Activated CD4-positive, alpha-beta T cell treated with anti-CD3 and anti-CD28 coated beads, Interleukin-2, Interleukin-4, amounts not matched to agents 100 ng/mL and 50 ng/mL, durations not matched to agents 16 hours and 8 hours (primary cell): Measurements from ENCODE around the gene LCN2.

Experiments used
- DNase-seq: peaks from one replicate; pipeline ENCODE4 v3.0.0-alpha.2; 2020; ENCODE audit warnings: low spot score

Gene LCN2

DNA sequence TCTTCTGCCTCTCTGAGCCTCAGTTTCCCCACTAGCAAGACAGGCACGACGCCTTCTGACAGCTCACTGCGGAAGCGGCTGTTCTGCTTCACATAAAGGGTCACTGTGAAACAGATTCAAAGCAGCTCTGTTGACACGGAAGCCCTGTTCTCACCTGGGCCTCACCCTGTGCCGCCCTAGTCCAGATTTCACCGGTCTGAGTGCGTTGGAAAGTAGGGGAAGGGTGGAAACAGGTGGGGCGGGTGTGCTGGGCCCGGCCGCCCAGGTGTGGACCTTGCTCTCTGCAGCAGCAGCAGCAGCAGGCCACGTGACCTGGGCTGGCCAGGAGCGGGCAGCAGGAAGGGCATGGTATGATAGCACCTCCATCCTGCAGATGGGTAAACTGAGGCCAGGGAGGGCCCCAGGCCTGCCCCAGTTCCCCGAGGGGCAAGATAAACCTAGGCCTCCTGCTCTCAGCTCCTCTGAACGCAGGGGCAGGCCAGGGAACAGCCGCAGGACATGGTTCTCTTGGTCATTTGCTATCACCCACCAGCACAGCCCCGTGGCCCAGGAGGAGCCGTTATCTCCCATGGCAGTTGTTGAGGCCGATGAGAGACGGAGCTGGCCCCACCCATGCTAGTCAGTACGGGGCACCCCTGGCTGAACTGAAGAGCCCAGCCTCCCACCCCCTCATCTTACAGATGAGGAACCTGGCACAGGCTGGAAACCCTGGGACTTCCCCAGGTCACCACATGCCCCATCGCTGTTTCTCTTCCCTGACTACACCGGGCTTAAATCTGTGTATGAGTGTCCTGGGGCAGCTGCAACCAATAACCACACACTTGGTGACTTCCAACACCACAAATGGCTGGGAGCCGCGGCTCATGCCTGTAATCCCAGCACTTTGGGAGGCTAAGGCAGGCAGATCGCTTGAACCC, 33.8 kb upstream of the LCN2 start:
- DNase-seq = no peak

DNA sequence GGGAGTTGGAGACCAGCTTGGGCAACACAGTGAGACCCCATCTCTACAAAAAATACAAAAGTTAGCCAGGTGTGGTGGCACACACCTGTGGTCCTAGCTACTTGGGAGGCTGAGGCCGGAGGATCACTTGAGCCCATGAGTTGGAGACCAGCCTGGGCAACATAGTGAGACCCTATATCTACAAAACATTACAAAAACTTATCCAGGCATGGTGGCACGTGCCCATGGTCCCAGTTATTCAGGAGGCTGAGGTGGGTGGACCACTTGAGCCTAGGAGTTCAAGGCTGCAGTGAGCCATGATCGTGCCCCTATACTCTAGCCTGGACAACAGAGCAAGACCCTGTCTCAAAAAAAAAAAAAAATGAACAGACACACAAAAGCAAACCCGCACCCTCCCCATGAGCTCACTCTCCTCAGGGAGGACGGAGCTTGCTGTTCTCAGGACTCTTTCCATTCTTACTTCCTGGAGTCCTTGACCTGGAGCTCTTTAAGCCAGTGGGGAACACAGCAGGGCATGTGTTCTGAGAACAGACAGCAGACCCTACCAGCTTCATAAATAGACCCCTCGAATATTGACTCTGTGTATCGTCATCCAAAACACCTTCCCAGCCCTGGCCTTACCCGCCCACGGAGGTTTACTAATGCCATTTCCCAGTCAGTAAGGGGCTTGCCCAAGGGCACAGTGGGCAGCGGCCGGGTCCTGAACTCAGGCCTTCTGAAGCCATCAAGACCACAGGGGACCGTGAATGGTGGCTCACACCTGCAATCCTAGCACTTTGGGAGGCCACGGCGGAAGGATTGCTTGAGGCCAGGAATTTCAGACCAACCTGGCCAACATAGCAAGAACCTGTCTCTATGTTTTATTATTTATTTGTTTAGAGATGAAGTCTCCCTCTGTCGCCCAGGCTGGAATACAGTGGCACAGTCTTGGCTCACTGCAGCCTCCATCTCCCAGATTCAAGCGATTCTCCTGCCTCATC, 32.9 kb upstream of the LCN2 start:
- DNase-seq = no peak

DNA sequence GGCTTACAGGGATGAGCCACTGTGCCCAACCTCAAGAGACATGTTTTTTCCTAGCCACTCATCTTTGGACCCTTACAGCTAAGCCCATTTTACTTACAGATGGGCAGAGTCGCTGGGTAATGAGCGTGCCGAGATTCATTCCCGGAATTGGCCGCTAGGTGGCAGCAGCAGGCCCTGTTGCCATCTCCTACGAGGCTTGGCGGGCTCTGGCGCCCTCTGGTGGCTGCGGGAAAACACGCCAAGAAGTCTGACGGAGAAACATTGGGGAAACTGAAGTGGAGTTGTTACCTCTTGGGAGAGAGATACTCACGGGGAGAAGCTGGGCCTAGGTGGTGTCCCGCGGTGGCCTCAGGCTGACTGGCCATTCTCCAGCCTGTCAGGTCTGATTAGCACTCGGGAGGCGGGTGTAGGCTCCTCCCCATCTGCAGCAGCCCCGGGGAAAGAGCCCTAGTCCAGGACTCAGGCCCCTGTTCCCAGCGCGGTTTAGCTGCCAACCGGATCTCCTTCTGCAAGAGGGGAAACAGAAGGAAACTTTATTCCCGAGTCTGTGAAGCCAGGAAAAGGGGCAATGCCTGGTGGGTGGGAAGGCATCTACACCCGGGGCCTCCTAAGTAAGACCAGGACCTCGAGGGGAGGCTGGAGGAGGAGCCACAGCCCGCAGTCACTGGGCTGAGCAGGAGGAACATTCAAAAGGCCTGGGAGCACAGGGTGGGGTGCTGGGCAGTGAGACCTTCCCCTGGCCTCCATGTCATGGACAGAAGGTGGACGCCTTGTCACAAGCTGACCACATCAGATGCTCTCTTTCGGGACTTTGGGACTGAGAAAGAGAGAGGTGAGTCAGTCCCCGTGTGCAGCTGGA, 31.4 kb upstream of the LCN2 start:
- peak; percentile 97 for DNase-seq

DNA sequence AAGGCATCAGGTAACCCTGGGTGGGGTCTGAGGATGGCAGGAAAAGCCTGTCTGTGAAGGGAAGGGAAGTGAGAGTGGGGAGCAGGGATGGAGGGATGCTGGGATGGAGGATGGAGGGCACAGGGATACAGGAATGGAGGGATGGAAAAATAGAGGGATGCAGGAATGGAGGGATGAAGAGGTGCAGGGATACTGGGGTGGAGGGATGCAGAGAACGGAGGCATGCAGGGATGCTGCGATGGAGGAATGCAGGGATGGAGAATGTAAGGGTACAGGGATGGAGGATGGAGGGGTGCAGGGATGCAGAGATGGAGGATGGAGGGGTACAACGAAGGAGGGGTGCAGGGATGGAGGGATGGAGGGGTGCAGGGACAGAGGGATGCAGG, 30.8 kb upstream of the LCN2 start:
- DNase-seq = no peak

DNA sequence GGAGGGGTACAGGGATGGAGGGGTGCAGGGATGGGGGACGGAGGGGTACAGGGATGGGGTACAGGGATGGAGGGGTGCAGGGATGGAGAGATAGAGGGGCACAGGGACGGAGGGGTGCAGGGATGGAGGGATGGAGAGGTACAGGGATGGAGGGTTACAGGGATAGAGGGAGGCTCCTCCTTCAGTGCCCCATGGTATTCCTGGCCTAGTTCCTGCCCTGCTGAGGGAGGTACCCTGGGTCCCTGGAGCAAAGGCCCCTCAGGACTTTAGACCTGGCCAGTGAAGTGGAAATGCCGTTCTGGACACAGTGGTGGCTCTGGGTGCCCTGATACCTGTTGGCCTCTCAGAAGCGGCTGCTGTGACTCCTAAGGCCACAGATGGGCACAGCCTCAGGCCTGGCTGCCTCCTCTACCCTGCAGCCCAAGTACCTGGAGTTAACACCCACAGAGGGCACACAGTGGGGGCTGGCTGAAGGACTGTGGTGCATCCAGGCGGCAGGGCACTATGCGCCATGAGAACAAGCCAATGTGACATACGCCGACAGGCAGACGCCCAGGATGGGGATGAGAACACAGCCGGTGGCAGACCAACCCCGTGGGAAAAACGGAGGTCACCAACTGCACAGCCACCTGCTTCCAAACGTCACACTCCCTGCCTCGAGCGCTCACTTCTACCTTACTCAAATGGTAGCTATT, 30.1 kb upstream of the LCN2 start:
- DNase-seq = no peak

DNA sequence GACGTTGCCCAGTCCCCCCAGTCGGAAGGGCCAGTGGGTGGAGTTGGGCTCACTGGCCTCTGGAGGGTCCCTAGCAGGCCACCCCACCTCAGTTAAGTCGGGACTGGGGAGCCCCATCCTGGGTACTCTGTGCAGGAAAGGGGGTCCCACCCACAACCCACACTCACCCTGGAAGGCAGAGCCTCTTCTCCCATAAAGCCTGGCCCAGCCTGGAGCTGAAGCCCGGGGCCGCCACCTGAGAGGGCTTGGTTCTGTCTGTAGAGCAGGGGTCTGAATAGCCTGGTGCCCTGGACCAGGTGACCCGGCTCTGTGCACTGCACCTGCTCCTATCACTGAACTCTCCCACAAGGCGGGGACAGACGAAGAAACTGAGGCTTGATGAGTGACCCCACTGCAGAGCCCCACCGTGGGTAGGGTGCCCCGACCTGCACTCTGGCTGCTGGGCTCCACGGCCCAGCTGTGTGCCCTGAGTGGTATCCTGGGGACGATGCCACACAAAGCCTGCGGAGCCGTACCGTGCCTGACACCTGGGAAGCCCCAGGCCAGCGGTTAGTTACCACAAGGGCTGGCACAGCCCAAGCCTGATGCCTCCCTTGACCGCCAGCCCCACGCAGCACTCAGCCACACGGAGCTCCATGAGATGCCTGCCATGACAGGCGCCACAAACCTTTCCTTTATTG, 29.1 kb upstream of the LCN2 start:
- no peak for DNase-seq

DNA sequence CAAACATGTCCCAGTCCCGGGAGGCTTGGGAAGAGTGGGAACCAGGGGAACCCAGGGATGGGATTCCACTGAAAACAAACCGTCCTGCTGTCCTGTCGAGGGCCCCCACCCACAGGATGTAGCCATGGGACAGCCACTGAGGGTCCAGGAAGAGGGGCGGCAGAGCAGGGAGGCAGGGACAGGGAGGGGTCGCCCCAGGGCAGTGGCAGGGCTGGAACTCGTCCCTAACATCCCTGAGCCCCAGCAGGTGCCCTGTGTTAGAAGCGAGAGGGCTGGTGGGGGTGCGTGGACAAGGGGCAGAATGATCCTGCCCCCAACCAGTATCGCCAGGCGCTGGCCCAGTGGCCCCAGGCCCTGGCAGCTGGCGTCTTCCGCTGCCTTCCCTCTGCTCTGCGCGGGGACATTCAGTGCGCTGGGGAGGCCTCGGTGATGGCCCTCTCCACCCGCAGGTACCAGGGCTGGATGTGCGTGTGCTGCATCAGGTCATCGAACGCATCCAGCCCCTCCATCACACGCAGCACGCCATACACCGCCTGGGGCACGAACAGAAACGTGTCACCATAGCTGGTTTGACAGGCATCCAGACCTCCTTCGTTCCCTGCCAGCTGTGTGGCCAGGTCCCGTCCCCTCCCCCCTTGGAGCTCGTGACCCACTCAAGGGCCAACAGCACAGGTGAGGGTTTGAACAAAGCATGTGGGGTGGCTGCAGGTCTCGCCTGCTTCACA, 28.4 kb upstream of the LCN2 start:
- no peak for DNase-seq

DNA sequence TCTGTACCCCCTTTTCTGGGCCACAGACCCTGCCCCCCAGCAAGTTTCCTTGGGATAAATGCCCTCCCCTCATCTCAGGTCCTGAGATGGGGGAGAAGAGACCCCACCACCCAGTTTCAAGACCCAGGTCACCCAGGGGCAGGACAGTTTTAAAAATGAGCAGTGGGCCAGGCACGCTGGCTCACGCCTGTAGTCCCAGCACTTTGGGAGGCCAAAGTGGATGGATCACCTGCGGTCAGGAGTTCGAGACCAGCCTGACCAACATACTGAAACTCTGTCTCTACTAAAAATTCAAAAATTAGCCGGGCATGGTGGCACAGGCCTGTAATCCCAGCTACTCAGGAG, 27.8 kb upstream of the LCN2 start:
- DNase-seq = no peak

DNA sequence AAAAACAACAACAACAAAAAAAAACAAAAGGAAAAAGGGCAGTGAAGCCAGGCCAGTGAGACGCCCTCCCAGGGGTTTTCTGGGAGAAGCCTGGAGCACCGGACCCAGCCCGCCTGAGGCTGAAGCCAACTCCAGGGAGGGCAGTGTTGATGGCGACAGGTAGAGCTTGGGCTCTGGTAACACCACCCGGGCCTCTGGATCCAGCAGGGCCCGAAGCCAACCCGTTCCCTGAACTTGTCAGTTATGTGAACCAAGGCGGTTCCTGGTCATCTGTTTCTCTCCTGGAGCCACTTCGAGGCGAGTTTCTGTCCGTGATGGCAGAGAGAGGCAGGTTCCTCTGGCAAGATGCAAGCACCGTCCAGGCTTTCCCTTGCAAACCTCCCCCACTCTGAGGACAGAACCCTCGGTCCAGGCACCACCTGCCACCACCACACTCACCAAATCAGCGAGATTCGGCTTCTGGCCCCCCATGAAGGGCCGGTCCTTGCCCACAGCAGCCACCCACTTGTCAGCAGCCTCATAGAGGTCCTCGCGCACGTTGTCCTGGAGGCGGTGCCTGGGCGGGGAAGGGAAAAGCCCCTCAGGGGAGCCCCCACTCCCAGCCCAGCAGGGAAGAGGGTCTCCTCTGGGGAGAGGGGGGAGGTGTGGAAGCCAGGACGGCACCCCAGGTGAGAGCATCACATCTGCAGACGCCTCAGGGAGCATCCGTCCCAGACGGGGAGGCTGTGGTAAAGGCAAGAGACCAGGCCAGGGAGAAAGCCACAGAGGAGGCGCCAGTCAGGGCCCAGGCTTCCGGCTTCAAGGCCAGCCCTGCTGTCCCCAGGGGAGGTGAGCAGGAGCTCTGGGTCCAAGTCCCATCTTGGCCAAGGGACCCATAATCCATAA, 27.1 kb upstream of the LCN2 start:
- no peak for DNase-seq

DNA sequence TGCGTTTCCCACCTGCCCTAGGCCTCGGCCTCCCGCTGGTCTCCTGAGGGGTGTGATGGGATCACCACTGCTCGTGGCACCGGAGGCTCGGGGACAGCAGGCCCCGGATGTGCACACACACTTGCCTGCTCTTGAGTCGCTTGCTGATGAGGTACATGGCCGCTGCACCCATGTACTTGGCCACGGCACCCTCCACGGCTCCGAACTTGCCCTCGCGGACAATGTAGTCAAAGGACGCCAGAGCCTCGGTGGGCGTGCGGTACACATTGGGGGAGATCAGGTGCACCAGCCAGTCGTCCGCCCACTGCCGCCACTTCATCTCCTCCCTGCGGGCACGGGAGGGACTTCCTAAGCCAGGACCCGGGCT, 26.5 kb upstream of the LCN2 start:
- DNase-seq = no peak

DNA sequence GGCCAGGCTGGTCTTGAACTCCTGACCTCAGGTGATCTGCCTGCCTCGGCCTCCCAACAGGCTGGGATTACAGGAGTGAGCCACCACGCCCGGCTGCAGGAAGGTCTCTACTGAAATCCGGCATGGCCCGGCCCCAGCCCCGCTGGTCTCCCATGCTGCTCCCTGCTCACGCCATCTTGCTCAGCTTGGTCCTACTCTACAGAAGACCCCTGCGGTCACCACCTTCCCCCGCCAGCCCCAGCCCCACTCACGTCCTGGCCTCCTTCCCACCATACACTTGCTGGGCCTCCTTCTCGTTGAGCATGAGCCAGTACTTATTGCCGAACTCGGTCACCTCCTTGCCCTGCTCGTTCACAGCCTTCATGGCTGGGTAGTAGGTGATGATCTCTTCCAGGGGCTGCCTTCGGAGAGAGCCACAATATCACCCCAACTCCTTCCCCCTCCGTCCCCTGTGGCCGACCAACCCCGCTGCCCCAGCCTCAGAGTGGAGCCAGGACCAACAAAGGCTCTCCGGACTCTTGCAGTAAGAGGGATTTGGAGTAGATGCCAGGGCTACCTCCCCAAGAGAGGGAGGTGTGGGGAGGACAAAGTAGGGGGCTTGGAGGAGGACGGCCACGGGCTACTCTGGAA, 25.7 kb upstream of the LCN2 start:
- no peak for DNase-seq

DNA sequence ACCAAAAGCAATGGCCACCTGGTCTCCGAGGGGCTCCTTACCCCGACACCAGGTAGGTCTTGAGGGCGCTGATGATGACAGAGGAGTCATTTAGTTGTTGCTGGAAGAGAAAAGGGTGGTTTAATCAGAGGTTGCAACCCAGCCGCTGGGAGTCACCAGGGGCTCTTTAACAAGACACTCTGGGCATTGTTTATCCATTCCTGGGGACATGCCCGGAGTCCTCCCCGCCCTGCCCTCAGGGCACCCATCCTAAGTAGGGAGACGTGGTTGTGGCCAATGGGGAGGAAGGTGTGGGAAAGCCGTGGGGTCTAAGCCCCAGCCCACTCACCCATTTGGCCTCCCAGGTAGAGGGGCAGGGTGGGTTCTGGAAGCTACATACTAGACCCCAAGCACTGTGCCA, 24.8 kb upstream of the LCN2 start:
- no peak for DNase-seq

DNA sequence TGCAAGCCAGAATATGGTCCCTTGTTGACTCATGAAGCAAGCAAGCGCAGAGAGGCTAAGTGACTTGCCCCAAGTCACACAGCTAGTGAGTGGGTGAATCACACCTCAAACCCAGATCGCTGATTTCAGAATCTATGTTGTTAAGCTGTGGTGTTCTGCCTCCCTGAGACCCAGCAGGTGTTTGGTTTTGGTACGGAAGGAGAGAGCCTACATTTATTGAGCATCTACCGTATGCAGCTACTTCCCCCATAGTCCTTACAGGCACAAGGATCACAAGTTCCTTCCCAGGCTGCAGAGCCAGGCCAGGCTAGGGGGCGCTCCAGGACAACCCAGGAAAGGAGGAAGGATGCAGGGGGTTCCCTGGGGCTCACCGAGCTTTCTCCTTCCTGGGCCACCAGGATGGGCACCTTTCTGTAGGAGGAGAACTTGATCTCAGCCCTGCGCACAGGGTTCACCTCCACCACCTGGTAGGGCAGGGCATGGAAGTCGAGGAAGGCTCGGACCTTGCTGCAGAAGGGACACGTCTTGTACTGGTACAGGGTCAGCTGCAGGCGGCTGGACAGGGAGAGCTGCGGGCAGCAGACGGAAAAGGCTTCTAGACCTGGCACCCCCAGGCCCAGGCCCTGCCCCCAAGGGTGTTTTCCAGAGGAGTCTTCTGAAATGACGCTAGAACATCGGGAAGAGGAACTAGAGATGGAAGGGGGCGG, 24.2 kb upstream of the LCN2 start:
- peak; percentile 35 for DNase-seq

DNA sequence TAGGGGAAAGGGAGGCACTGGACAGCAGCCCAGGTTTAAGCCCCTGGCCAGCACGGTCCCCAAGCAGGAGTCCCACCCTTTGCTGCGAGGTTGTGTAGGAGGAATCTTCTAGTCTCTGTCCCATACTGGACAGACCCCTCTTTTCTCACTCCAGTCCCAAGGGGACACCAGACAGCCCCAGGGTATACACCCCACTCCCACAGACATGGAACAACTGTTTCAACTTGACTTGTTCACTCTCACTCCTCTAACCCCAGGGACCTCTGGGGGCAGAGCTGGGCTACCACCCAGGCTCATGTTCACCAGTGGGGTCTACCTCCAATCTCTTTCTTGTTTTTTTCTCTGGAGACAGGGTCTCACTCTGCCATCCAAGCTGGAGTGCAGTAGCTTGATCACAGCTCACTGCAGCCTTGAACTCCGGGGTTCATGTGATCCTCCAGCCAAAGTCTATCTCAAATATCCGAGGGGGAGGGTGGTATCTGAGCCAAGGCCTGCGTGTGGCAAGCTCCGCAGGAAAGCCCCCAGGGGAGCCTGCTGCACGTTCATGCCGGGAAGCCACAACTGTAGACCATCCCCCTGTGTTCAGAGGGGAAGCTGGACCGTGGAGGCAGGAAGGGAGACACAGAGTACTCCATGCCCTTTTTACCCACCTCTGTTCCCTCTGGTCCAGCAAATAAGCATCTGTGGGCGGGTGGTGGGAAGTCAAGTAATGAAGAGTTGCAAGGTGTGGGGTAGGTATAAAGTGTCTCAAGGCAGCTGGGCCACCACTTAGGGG, 23.5 kb upstream of the LCN2 start:
- DNase-seq = no peak

DNA sequence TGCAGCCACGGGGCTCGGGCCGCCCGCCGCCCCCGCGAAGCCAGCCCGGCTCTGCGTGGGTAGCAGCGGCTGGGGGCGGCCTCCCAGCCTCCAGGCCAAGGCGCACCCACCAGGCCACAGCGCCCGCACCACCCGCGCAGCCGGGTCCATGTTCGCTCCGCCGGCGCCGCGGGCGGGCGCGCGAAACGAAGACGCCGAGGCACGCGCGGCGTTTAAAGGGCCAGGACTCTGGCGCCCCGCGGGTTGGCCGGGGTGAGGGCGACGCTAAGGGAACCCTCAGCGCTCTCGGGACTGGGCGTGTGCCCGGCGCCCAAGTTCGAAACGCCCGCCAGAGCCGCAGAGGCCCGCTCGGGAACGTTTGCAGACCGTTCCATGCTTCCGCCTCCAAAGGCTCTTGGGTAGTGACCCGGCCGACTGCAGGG, 21.7 kb upstream of the LCN2 start, which contains the start of gene PTGES2:
PTGES2 (minus strand) TSS at position 162 of the 422 bp plus-strand sequence; CDS start at position 150, 12 bp downstream.
- peak; percentile 81 for DNase-seq

DNA sequence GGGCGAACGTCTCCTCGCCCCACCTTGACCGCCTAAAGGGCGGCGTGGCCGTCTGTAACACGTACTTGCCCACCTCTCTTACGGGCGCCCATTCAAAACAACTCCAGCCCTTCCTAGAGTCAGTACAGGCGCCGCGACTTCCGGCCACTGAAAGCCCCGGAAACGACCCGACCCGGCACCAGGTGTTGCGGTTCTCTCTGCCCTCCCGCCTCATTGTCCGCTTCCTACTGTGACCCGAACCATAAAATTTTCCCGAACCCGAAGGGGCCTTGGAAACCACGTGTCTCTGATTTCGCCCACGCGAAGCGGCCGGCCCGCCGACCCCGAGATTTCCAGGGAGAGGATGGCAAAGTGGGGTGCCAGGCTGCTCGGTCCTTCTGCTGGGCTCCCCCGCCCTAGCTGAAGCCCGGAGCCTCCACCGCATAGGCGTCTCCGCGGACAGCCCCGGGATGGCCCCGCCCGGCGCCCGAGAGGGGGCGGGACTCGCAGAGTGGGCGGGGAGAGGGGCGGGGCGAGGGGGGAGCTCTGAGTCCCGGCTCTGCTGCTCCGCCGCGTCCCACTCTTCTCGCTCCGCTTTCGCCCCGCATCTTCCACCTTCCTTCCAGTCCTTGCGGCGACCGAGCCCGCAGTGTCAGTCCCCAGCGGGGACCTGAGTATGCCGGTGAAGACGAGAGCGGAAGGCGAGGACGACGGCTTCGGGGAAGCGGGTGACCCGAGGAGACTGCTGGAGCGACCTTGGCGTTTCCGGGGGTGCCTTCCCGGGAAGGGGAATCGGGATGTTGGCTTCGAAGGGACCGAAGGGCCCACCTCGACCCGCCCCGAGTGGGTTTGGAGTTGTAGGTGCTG, 21.0 kb upstream of the LCN2 start:
- DNase-seq = peak; percentile 87
